Measurements from ENCODE around the gene FILIP1.

Gene FILIP1

GRCh38 chr6:75494290-75494689, 690 bp upstream of the FILIP1 start:
- DNase-seq: no peak

- DNase-seq: no peak
Measured at GRCh38 chr6:75492386-75493153, 1.0 kb downstream of the FILIP1 start.

GRCh38 chr6:75491291-75491690, 2.3 kb downstream of the FILIP1 start:
- DNase-seq: no peak

GRCh38 chr6:75490706-75491105, 2.9 kb downstream of the FILIP1 start:
- DNase-seq: no peak

- DNase-seq: no peak
Measured at GRCh38 chr6:75489025-75489424, 4.6 kb downstream of the FILIP1 start.

GRCh38 chr6:75488033-75488432, 5.6 kb downstream of the FILIP1 start:
- no peak for DNase-seq

- DNase-seq: no peak
Measured at GRCh38 chr6:75486850-75487518, 6.6 kb downstream of the FILIP1 start.

- no peak for DNase-seq
Measured at GRCh38 chr6:75484535-75484934, 9.1 kb downstream of the FILIP1 start.

GRCh38 chr6:75483136-75483952, 10.3 kb downstream of the FILIP1 start:
- DNase-seq: no peak

GRCh38 chr6:75481936-75482593, 11.5 kb downstream of the FILIP1 start:
- no peak for DNase-seq

- DNase-seq: no peak
Measured at GRCh38 chr6:75481394-75481793, 12.2 kb downstream of the FILIP1 start.

GRCh38 chr6:75480425-75480824, 13.2 kb downstream of the FILIP1 start:
- DNase-seq: no peak

GRCh38 chr6:75479712-75480111, 13.9 kb downstream of the FILIP1 start:
- DNase-seq: no peak

- DNase-seq: no peak
Measured at GRCh38 chr6:75478929-75479328, 14.7 kb downstream of the FILIP1 start.

GRCh38 chr6:75472885-75473284, 20.7 kb downstream of the FILIP1 start:
- DNase-seq: no peak

GRCh38 chr6:75467966-75468365, 25.6 kb downstream of the FILIP1 start:
- DNase-seq: no peak

- DNase-seq: no peak
Measured at GRCh38 chr6:75467284-75467683, 26.3 kb downstream of the FILIP1 start.

GRCh38 chr6:75466636-75467035, 27.0 kb downstream of the FILIP1 start:
- no peak for DNase-seq

- DNase-seq: no peak
Measured at GRCh38 chr6:75463908-75464307, 29.7 kb downstream of the FILIP1 start.

GRCh38 chr6:75463061-75463460, 30.5 kb downstream of the FILIP1 start:
- no peak for DNase-seq

- no peak for DNase-seq
Measured at GRCh38 chr6:75460681-75461080, 32.9 kb downstream of the FILIP1 start.

- DNase-seq: no peak
Measured at GRCh38 chr6:75458895-75459294, 34.7 kb downstream of the FILIP1 start.

GRCh38 chr6:75450903-75451302, 42.7 kb downstream of the FILIP1 start:
- no peak for DNase-seq

Measured in NCI-H2171 treated with DMSO at 0.1 percent for 48 hours (cell line).